ENCODE data around the gene ZNF507. TPM values are rescaled to one million over a fixed set of nuclear protein-coding genes. Genes with fewer than 3 reads are reported as not detected.
A peak's percentile ranks its signal among the peaks of the same experiment; 100 is the strongest.

Gene ZNF507
- total RNA-seq, 1 experiment from 2014 or later = 31.1 TPM

- Histone ChIP-seq H3K79me1 (ENCODE audit: insufficient read depth, low read depth, low read length, poor library complexity, severe bottlenecking) (peaks cover 5% of the 10 kb centered on the region), H2AK5ac (ENCODE audit: insufficient read length, low read length) (no peak overlapping the region), H3T11ph (ENCODE audit: low read length) (no peak overlapping the region), H3K9me3 (ENCODE audit: control insufficient read depth, low read depth, low read length) (no peaks in the 10 kb centered on the region), H3K9ac (ENCODE audit: extremely low read depth, insufficient read length, low read length) (peak overlapping the region; percentile 81), H2BK20ac (ENCODE audit: low read depth, low read length, poor library complexity, severe bottlenecking) (no peak overlapping the region), H3K79me2 (ENCODE audit: insufficient read depth, low read length) (peaks cover 5% of the 10 kb centered on the region; the same call in 1 of the 2 replicates), H3K4ac (ENCODE audit: low read depth, low read length) (no peak overlapping the region), H3K4me1 (ENCODE audit: insufficient read depth, low read length) (peaks cover 7% of the 10 kb centered on the region; the same call in 1 of the 2 replicates), H2BK15ac (ENCODE audit: low read depth, low read length) (no peak overlapping the region), H2BK12ac (ENCODE audit: insufficient read length, low read depth, low read length) (no peak overlapping the region), H4K8ac (replicated peaks; ENCODE audit: insufficient read length, low read depth, low read length) (no peak overlapping the region), H3K14ac (ENCODE audit: insufficient read depth, low read length) (no peak overlapping the region), H4K91ac (ENCODE audit: insufficient read length, low read depth, low read length) (no peak overlapping the region), H2BK120ac (ENCODE audit: low read depth, low read length, poor library complexity, severe bottlenecking) (no peak overlapping the region), H3K4me2 (ENCODE audit: insufficient read depth, insufficient read length, low read length) (peak overlapping the region; percentile 37), H3K56ac (ENCODE audit: insufficient read length, low read depth, low read length) (no peak overlapping the region), H3K27ac (ENCODE audit: insufficient read length, low read depth, low read length) (peak overlapping the region; percentile 40), H3K27me3 (ENCODE audit: insufficient read depth, low read length) (no peaks in the 10 kb centered on the region), H2BK5ac (ENCODE audit: insufficient read length, low read length) (no peak overlapping the region), H4K5ac (ENCODE audit: insufficient read length, low read depth, low read length) (no peak overlapping the region), H3K23ac (ENCODE audit: insufficient read length, low read depth, low read length) (no peak overlapping the region), H3K18ac (ENCODE audit: insufficient read length, low read depth, low read length) (no peak overlapping the region), H4K20me1 (ENCODE audit: control insufficient read depth, insufficient read depth, insufficient read length) (no peaks in the 10 kb centered on the region), H2AFZ (ENCODE audit: low read length) (no peak overlapping the region), H3K23me2 (ENCODE audit: insufficient read length, low read depth, low read length, poor library complexity, severe bottlenecking) (peaks cover 8% of the 10 kb centered on the region)
- DNase-seq = peak; percentile 33
- no peaks in the 10 kb centered on the region for H3K9me3 Mint-ChIP-seq
- WGBS (ENCODE audit: extremely low coverage, insufficient read length, low lambda C conversion rate) = no CpG with 5 or more reads among the region's 20 CpGs
- peak overlapping the region; percentile 83 to 95 (median 90) for H3K27ac Mint-ChIP-seq
- peak overlapping the region; percentile 82 to 88 for H3K4me3 Mint-ChIP-seq
- peaks cover 30 to 31% of the 10 kb centered on the region in 2 experiments for H3K4me1 Mint-ChIP-seq
- no peaks in the 10 kb centered on the region for H3K27me3 Mint-ChIP-seq (ENCODE audit: low read depth)
- no peak for TF ChIP-seq CTCF (conservative IDR thresholded peaks at IDR 0.05)
- H3K36me3 Mint-ChIP-seq (ENCODE audit: insufficient read depth in 1 of 3, low read depth in 3 of 3) = peaks cover 13 to 20% (median 19%) of the 10 kb centered on the region in 3 experiments
These were observed 59.0 kb downstream of the ZNF507 start for GRCh38 chr19:32404213-32404932.

Data from H9 (cell line).